ENCODE results near the gene DNAH11.

GRCh38 chr7:21675255-21675654 is 132.4 kb downstream of the DNAH11 start:
- TF ChIP-seq, protein P1, sequence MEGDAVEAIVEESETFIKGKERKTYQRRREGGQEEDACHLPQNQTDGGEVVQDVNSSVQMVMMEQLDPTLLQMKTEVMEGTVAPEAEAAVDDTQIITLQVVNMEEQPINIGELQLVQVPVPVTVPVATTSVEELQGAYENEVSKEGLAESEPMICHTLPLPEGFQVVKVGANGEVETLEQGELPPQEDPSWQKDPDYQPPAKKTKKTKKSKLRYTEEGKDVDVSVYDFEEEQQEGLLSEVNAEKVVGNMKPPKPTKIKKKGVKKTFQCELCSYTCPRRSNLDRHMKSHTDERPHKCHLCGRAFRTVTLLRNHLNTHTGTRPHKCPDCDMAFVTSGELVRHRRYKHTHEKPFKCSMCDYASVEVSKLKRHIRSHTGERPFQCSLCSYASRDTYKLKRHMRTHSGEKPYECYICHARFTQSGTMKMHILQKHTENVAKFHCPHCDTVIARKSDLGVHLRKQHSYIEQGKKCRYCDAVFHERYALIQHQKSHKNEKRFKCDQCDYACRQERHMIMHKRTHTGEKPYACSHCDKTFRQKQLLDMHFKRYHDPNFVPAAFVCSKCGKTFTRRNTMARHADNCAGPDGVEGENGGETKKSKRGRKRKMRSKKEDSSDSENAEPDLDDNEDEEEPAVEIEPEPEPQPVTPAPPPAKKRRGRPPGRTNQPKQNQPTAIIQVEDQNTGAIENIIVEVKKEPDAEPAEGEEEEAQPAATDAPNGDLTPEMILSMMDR (IDR thresholded peaks at IDR 0.05) = no peak
- TF ChIP-seq POLR2A (IDR thresholded peaks at IDR 0.05) = no peak

All from testis (tissue), 2 donors.